SU-DHL-6 (cell line): ENCODE results near the gene CCL21.

Experiments used
- EZH2phosphoT487 ChIP-seq: fragments of 200-600 bp; sonication (generic), shearing (Covaris generic); conservative IDR thresholded peaks from 2 replicates; pipeline ENCODE4 v1.6.1; 2018; ENCODE audit warnings: mild to moderate bottlenecking, antibody characterized with exemption, low read length, moderate library complexity, mixed read lengths
- TF ChIP-seq, protein P1 (sequence below): fragments of 200-600 bp; sonication (generic); IDR thresholded peaks from one replicate; pipeline ENCODE4 v1.5.1; 2017; ENCODE audit warnings: antibody characterized with exemption, mild to moderate bottlenecking, low read length, moderate library complexity; ENCODE audit not compliant: insufficient read depth, poor library complexity, severe bottlenecking

DNA sequence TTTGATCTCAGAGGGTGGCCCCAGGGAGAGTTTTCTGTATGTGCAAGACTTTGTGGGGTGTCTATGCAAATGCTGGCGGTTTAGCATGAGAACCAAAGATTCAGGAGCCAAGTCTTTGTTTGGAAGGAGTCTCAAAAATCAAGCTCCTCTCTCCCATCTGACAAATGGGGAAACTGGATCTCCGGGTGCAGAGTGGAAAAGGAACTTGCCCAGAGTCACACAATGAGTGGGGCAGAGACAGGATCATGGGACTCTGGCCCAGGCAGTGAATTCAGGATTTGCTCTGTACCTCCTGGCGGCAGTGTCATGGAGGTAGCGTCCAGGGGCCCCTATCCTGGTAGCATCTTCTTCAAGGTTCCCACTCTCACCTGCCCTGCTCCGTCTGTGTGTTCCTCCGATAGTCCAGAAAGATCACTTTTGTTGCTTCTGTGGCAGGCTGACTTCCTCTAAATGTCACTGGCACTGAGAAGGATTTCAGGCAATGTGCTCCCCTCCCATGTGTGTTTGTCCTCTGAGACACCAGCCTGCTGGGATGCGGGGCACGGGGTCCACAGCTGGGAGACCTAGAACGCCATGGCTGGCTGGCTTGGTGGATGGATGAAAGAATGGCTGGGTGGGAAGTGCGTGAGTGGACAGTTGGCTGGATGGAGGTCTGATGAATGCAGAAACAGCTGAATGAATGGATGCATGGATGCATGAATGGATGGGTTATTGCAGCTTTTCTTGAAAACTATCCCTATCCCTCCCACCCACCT, 22.5 kb downstream of the CCL21 start:
- TF ChIP-seq, protein P1, sequence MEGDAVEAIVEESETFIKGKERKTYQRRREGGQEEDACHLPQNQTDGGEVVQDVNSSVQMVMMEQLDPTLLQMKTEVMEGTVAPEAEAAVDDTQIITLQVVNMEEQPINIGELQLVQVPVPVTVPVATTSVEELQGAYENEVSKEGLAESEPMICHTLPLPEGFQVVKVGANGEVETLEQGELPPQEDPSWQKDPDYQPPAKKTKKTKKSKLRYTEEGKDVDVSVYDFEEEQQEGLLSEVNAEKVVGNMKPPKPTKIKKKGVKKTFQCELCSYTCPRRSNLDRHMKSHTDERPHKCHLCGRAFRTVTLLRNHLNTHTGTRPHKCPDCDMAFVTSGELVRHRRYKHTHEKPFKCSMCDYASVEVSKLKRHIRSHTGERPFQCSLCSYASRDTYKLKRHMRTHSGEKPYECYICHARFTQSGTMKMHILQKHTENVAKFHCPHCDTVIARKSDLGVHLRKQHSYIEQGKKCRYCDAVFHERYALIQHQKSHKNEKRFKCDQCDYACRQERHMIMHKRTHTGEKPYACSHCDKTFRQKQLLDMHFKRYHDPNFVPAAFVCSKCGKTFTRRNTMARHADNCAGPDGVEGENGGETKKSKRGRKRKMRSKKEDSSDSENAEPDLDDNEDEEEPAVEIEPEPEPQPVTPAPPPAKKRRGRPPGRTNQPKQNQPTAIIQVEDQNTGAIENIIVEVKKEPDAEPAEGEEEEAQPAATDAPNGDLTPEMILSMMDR: no peak
- TF ChIP-seq EZH2phosphoT487: no peak
